NCI-H1436 (cell line): ENCODE results near the gene FXYD2.
A peak's percentile ranks its signal among the peaks of the same experiment; 100 is the strongest.
"Not testable (repeated sequence)": the region's sequence is repeated elsewhere in the genome, so short reads cannot be mapped to it uniquely, and the experiment has no call there.

Experiments
- DNase-seq: peaks from one replicate; lab custom pipeline; 2025; lab: John Stamatoyannopoulos, UW

The FXYD2 gene

GRCh38 chr11:117820516-117820915 is 4.0 kb downstream of the FXYD2 start:
- DNase-seq, result no peak

DNA sequence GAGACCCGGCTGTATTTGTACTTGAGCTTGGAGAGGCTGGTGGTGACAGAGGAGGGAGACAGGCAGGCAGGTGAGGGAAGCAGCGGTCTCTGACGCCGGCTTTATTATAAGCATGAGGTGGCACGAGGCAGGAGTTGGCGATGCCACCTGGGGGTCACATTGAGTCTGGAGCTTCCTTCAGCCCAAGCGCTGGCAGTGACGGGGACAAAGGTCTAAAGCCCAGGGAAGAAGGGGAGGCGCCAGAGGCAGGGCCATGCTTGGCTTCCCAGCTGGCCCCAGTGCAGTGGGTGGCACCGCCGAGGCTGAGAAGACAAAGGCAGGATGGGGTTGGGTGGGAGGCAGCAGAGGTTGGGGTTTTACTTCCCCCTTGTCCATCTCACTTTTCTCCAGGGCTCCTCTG is 4.5 kb downstream of the FXYD2 start:
- no peak for DNase-seq

- peak; percentile 42 for DNase-seq
These were observed 5.2 kb downstream of the FXYD2 start for GRCh38 chr11:117819096-117820040.

GRCh38 chr11:117818041-117818873 is 6.3 kb downstream of the FXYD2 start:
- no peak for DNase-seq

GRCh38 chr11:117817368-117818040 is 7.0 kb downstream of the FXYD2 start:
- DNase-seq, result peak; percentile 73

DNA sequence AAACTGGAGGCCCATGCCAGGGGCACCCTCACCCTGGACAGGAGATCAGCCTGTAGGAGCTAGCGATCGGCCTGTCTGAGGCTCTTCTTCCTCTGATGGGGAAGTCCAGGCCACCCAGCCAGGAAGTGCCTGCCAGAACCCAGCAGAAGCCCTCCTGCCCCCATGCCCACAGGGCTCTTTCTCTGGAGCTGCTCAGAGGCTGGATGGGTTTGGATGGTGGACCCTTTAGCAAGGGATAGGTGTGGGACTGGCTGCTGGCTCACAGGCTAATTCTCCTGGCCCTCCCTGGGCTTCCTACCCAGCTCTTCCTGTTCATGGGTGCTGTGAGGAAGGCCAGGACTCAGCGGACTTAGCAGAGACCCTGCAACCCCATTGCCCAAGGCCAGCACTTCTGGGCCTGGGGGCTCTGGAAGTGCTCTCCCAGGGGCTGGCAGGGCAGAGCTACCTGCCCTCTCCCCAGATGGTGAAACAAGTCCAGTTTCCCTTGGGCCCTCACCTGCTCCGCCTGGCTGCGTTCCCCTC is 7.6 kb downstream of the FXYD2 start:
- no peak for DNase-seq

DNA sequence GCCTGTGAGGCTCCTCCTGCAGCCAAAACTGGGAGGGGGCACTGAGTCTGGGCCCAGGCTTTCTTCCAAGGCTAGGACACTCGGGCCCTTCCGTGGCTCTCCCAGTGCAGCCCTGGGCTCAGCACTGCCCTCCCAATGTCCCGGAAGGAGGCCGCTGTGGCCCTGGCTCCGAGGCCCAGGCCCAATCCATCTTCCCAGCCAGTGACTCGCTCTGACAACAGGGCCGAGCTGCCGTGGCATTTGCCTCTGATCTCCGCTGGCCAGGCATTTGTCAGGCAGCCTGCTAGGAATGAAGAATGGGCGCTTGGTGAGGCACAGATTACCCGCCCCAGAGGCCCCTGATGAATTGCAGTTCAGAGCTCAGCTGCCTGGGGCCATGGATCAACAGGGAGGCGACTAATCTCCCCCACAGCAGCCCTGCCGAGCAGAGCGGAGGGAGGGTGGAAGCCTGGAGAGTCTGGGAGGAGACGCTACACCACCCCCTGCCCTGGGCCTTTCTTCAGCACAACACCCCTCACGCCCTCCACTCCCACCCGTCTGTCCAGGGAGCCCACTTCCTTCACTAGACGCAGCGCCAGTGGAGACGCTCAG is 8.3 kb downstream of the FXYD2 start:
- no peak for DNase-seq

DNA sequence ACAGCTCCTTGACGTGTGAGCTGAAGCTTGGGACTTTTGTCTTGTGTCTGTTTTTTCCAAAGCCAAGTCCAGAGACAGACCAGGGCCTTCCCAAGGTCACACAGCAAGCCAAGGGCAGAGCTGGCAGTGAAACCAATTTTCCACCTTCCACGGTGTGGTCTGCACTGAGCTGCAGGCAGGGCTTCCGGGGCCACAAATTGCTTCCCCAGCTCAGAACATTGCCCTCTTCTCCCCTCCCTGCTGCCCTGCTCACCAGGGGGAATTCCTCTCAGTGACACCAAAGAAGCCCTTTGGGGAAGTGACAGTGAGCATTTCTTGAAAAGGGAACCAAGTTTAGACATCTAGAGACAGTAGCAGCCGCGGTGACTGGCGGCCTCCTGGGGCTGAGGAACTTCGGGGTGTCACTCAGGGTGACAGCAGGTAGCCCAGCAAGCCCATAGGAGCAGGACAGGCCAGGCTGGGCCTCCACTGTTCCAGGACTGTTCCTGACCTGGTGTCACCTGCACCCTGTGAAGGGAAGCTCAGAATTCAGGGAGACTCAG is 9.2 kb downstream of the FXYD2 start:
- DNase-seq, result no peak

GRCh38 chr11:117814766-117815261 is 9.7 kb downstream of the FXYD2 start:
- peak; percentile 86 for DNase-seq

GRCh38 chr11:117814204-117814765 is 10.3 kb downstream of the FXYD2 start:
- DNase-seq, result no peak

DNA sequence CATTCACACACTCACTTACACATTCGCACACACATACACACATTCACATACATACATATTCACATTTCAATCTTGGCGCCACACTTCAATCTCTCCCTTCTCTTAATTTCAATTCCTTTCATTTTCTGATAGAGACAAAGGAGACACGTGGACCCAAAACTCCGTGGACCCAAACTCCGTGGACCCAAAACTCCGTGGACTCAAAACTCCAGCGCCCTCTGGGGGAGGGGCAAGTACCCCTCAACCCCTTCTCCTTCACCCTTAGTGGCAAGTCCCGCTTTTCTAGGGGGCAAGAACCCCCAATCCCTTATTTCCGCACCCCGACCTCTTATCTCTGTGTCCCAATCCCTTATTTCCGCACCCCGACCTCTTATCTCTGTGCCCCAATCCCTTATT is 14.5 kb downstream of the FXYD2 start:
- DNase-seq, result not testable (repeated sequence)

DNA sequence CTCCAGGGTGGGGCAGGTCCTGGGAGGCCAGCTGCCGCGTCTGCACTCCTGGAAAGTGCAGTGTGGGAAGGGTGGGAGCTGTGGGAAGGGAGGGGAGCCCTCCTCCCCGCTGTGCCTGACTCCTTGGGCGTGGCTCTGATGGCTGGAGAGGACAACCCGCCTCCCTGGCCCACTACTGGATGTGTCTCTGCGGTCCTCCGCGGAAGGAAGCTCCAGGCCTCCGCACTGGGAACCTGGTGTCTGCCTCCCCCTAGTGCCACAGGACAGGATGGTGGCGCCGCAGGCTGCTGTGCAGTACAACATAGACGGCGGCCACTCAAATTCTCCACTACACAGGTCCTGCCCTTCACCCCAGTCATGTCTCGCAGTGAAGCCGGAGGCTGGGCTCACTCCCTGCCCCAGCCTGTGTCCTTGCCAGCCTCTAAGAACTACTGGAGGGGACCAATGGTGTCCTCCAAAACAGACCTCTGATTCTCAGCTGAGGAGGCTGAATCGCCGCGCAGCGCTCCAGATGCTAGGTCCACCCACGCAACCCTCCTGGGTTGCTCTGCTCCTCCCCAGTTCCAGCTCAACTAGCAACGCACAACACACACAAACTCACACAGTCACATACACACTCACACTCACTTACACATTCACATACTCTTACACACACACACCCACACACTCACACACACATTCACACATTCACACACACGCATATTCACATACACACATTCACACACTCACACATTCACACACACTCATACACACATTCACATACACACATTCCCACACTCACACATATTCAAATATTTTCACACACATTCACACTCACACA is 15.1 kb downstream of the FXYD2 start:
- DNase-seq, result peak; percentile 75

- no peak for DNase-seq
These were observed 15.8 kb downstream of the FXYD2 start for GRCh38 chr11:117808784-117809183.

- DNase-seq, result peak; percentile 57
These were observed 16.8 kb downstream of the FXYD2 start for GRCh38 chr11:117807482-117808327.

GRCh38 chr11:117806846-117807245 is 17.7 kb downstream of the FXYD2 start:
- DNase-seq, result no peak

- DNase-seq, result no peak
These were observed 19.5 kb downstream of the FXYD2 start for GRCh38 chr11:117805045-117805444.

- no peak for DNase-seq
These were observed 20.6 kb downstream of the FXYD2 start for GRCh38 chr11:117803896-117804295.

- DNase-seq, result no peak
These were observed 24.9 kb downstream of the FXYD2 start for GRCh38 chr11:117799634-117800033.
